Keratinocyte (primary cell): ENCODE data around the gene ARMC9. TPM values are rescaled to one million over a fixed set of nuclear protein-coding genes. Genes with fewer than 3 reads are reported as not detected.
"Not testable (repeated sequence)": the region's sequence is repeated elsewhere in the genome, so short reads cannot be mapped to it uniquely, and the experiment has no call there.

ENCODE experiments used
- DNase-seq: peaks from one replicate; pipeline ENCODE4 v3.0.0-alpha.2; 2011; ENCODE audit warnings: low read depth, missing footprints, low spot score
- FAIRE-seq: peaks from 2 replicates; lab custom pipeline; 2011; peaks lifted over from hg19 to GRCh38; lab: Jason Lieb, UNC
- H2AFZ ChIP-seq: 2 replicates; pipeline ENCODE4 v1.6.0; 2012; ENCODE audit warnings: low read length, control low read depth, inconsistent platforms; ENCODE audit not compliant: control insufficient read depth
- H3K27ac ChIP-seq: 2 replicates; pipeline ENCODE4 v1.5.1; 2011; ENCODE audit warnings: low read length; ENCODE audit not compliant: control insufficient read depth, insufficient read depth
- H3K27me3 ChIP-seq: 3 replicates; pipeline ENCODE4 v1.6.0; 2011; ENCODE audit warnings: low read length; ENCODE audit not compliant: control insufficient read depth, insufficient read depth; ENCODE audit errors: extremely low read depth
- H3K36me3 ChIP-seq, 2 experiments: 2 replicates in 1 of 2; 3 replicates in 1 of 2; pipeline ENCODE4 v1.5.1; 2011; ENCODE audit warnings: low read length in 2 of 2, mild to moderate bottlenecking in 1 of 2; ENCODE audit not compliant: control insufficient read depth in 2 of 2, insufficient read depth in 2 of 2; ENCODE audit errors: extremely low read depth in 1 of 2
- H3K4me1 ChIP-seq: 3 replicates; pipeline ENCODE4 v1.5.1; 2011; ENCODE audit warnings: low read length; ENCODE audit not compliant: control insufficient read depth, insufficient read depth; ENCODE audit errors: extremely low read depth
- H3K4me2 ChIP-seq: 3 replicates; pipeline ENCODE4 v1.6.0; 2011; ENCODE audit warnings: low read depth, low read length; ENCODE audit not compliant: control insufficient read depth, insufficient read depth; ENCODE audit errors: extremely low read depth
- H3K4me3 ChIP-seq, 3 experiments: fragments of 200-600 bp in 1 of 3; sonication (generic) in 1 of 3; 2 replicates in 2 of 3; 3 replicates in 1 of 3; pipeline ENCODE4 v1.5.1; 2011 to 2016; ENCODE audit warnings: low read length in 3 of 3, mild to moderate bottlenecking in 3 of 3, control low read depth in 2 of 3, inconsistent platforms in 1 of 3, low read depth in 1 of 3, mixed read lengths in 1 of 3, mixed run types in 1 of 3, moderate library complexity in 1 of 3; ENCODE audit not compliant: control insufficient read depth in 2 of 3, insufficient read depth in 2 of 3; ENCODE audit errors: extremely low read depth in 1 of 3
- H3K79me2 ChIP-seq: 2 replicates; pipeline ENCODE4 v1.6.0; 2012; ENCODE audit warnings: low read length; ENCODE audit not compliant: control insufficient read depth, insufficient read depth
- H3K9ac ChIP-seq: 3 replicates; pipeline ENCODE4 v1.6.0; 2011; ENCODE audit warnings: low read length; ENCODE audit not compliant: control insufficient read depth, insufficient read depth; ENCODE audit errors: extremely low read depth
- H3K9me1 ChIP-seq: 3 replicates; pipeline ENCODE4 v1.6.0; 2011; ENCODE audit warnings: low read length; ENCODE audit not compliant: control insufficient read depth, insufficient read depth; ENCODE audit errors: extremely low read depth
- H3K9me3 ChIP-seq: 2 replicates; pipeline ENCODE4 v1.5.1; 2012; ENCODE audit warnings: low read depth, low read length; ENCODE audit not compliant: control insufficient read depth
- H4K20me1 ChIP-seq: 3 replicates; pipeline ENCODE4 v1.6.0; 2011; ENCODE audit warnings: low read length; ENCODE audit not compliant: control insufficient read depth, insufficient read depth; ENCODE audit errors: extremely low read depth
- CTCF ChIP-seq, 3 experiments: IDR thresholded peaks in 1 of 3; conservative IDR thresholded peaks in 1 of 3; optimal IDR thresholded peaks in 1 of 3; 2 replicates in 2 of 3; 3 replicates in 1 of 3; pipeline versions ENCODE3 to v1.5.1; 2011; ENCODE audit warnings: low read length in 3 of 3, mild to moderate bottlenecking in 3 of 3, moderate library complexity in 2 of 3, control low read depth in 1 of 3, inconsistent platforms in 1 of 3; ENCODE audit not compliant: insufficient read depth in 2 of 3; ENCODE audit errors: extremely low read depth in 1 of 3
- EZH2 ChIP-seq: IDR thresholded peaks from one replicate; pipeline ENCODE4 v1.6.1; 2012; ENCODE audit warnings: inconsistent platforms, mild to moderate bottlenecking, low read length, moderate library complexity
- dilution Hi-C: fragments of 300-500 bp; cut with MboI; formaldehyde crosslinking; loops from one replicate; pipeline ENCODE4 v1.7.0; 2020; ENCODE audit warnings: low sequenced_read_pairs; ENCODE audit not compliant: extremely low pct_ligation_motif_present
- polyA plus RNA-seq, 5 experiments: library from polyadenylated mRNA; depleted of rRNA in 3 of 5; stranded (reverse) in 3 of 5; stranded (forward) in 1 of 5; unstranded in 1 of 5; fragments of >200 nt; gene quantifications; 1 replicate in 1 of 5; 2 replicates in 3 of 5; 3 replicates in 1 of 5; pipeline versions ENCODE4 v1.2.1 to v1.2.3, GENCODE V29; 2011 to 2012; ENCODE audit warnings: missing spikeins in 2 of 5, low read depth in 1 of 5, low replicate concordance in 1 of 5

Gene ARMC9
- polyA plus RNA-seq, 1 donor (not counting 4 experiments of a cell fraction or from before 2014, with no cell fraction given), result 16.2 TPM

- Histone ChIP-seq H3K9me1 (no peaks in the 10 kb centered on the region), H3K79me2 (no peaks in the 10 kb centered on the region), H3K27ac (no peak overlapping the region), H3K4me2 (no peak overlapping the region), H3K36me3 (no peaks in the 10 kb centered on the region), H2AFZ (no peak overlapping the region), H3K4me1 (no peaks in the 10 kb centered on the region), H3K9me3 (no peaks in the 10 kb centered on the region), H3K27me3 (no peaks in the 10 kb centered on the region), H4K20me1 (no peaks in the 10 kb centered on the region), H3K9ac (no peak overlapping the region), H3K4me3 (no peak overlapping the region)
- DNase-seq (no peak), FAIRE-seq (no peak)
- TF ChIP-seq EZH2 (no peak), CTCF (optimal IDR thresholded peaks at IDR 0.05 in 1 of 3, IDR thresholded peaks at IDR 0.05 in 1 of 3, conservative IDR thresholded peaks at IDR 0.05 in 1 of 3; ENCODE audit: extremely low read depth in 1 of 3, insufficient read depth in 2 of 3, low read length in 3 of 3) (no peak)
- dilution Hi-C loops, result no loop called here
Measured at GRCh38 chr2:231300020-231300721, 101.7 kb downstream of the ARMC9 start.

GRCh38 chr2:231300722-231301076 is 102.3 kb downstream of the ARMC9 start:
- H3K27ac ChIP-seq, result no peak overlapping the region
- no peaks in the 10 kb centered on the region for H3K9me1 ChIP-seq
- no peak overlapping the region for H3K9ac ChIP-seq
- H3K36me3 ChIP-seq, result no peaks in the 10 kb centered on the region
- H3K4me1 ChIP-seq, result no peaks in the 10 kb centered on the region
- dilution Hi-C loops, result no loop called here
- no peaks in the 10 kb centered on the region for H4K20me1 ChIP-seq
- no peak overlapping the region for H3K4me2 ChIP-seq
- FAIRE-seq (no peak), DNase-seq (no peak)
- no peaks in the 10 kb centered on the region for H3K9me3 ChIP-seq
- no peaks in the 10 kb centered on the region for H3K27me3 ChIP-seq
- no peaks in the 10 kb centered on the region for H3K79me2 ChIP-seq
- no peak for TF ChIP-seq CTCF (optimal IDR thresholded peaks at IDR 0.05 in 1 of 3, IDR thresholded peaks at IDR 0.05 in 1 of 3, conservative IDR thresholded peaks at IDR 0.05 in 1 of 3; ENCODE audit: extremely low read depth in 1 of 3, insufficient read depth in 2 of 3, low read length in 3 of 3)
- no peak for TF ChIP-seq EZH2
- H2AFZ ChIP-seq, result no peak overlapping the region
- no peak overlapping the region for H3K4me3 ChIP-seq

GRCh38 chr2:231304259-231304658 is 105.8 kb downstream of the ARMC9 start:
- H3K4me3 ChIP-seq, H3K9me1 ChIP-seq, FAIRE-seq, H3K9ac ChIP-seq, H3K36me3 ChIP-seq, H3K27ac ChIP-seq, H3K4me2 ChIP-seq, DNase-seq, H2AFZ ChIP-seq, dilution Hi-C loops, H3K79me2 ChIP-seq, H4K20me1 ChIP-seq, H3K9me3 ChIP-seq, H3K27me3 ChIP-seq: not testable (repeated sequence)
- H3K4me1 ChIP-seq, result peaks cover 15% of the 10 kb centered on the region
